GM19193 (cell line): Measurements from ENCODE around the gene PCDHGB5.
"Not testable (repeated sequence)": the region's sequence is repeated elsewhere in the genome, so short reads cannot be mapped to it uniquely, and the experiment has no call there.

Source experiments
- POLR2A ChIP-seq: IDR thresholded peaks from 4 replicates; pipeline ENCODE4 v1.6.1; 2011; ENCODE audit not compliant: insufficient read depth, insufficient read length; ENCODE audit errors: extremely low read depth

Gene PCDHGB5

DNA sequence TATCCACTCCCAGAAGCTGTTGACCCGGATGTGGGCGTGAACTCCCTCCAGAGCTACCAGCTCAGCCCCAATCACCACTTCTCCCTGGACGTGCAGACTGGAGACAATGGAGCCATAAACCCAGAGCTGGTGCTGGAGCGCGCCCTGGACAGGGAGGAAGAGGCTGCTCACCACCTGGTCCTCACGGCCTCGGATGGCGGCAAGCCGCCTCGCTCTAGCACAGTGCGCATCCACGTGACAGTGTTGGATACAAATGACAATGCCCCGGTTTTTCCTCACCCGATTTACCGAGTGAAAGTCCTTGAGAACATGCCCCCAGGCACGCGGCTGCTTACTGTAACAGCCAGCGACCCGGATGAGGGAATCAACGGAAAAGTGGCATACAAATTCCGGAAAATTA is 4.5 kb upstream of the PCDHGB5 start:
- TF ChIP-seq POLR2A, result no peak

- TF ChIP-seq POLR2A, result no peak
Observed at GRCh38 chr5:141398608-141399007, 861 bp downstream of the PCDHGB5 start.

DNA sequence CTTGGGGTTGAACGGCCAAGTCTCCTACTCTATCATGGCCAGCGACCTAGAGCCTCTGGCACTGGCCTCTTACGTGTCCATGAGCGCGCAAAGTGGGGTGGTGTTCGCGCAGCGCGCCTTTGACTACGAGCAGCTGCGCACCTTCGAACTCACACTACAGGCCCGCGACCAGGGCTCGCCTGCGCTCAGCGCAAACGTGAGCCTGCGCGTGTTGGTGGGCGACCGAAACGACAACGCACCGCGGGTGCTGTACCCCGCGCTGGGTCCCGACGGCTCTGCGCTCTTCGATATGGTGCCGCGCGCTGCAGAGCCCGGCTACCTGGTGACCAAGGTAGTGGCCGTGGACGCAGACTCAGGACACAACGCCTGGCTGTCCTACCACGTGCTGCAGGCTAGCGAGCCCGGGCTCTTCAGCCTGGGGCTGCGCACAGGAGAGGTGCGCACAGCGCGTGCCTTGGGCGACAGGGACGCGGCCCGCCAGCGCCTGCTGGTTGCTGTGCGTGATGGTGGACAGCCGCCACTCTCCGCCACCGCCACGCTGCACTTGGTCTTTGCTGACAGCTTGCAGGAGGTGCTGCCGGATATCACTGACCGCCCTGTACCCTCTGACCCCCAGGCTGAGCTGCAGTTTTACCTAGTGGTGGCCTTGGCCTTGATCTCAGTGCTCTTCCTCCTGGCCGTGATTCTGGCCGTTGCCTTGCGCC is 2.0 kb downstream of the PCDHGB5 start:
- TF ChIP-seq POLR2A, result no peak

DNA sequence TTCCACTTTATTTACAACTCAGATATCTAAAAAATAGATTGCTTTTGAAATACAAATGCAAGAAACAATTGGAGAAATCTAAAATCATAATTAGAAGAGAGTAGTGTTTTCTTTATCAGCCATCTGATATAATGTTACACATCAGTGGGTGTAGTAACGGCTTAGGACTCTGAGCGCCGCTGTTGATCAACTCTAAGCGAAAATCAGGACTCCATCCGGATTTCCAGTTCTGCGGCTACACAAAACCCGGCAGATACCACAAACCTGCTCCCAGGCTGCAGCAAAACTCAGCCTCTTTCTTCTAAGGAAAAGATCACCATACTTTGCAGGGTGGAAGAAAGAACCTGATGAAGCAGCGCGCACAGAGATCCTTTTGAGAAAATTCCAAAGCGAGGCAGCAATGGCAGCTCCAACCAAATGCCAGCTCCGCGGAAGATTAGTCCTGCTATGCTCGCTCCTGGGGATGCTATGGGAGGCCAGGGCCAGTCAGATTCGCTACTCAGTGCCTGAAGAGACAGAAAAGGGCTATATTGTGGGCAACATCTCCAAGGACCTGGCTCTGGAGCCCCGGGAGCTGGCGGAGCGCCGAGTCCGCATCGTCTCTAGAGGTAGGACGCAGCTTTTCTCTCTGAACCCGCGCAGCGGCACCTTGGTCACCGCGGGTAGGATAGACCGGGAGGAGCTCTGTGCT is 5.0 kb downstream of the PCDHGB5 start, which contains the start of gene PCDHGA9:
TSS of gene PCDHGA9 (plus strand) at position 226 of the 691 bp plus-strand sequence. CDS start at position 401, 175 bp downstream.
- no peak for TF ChIP-seq POLR2A

DNA sequence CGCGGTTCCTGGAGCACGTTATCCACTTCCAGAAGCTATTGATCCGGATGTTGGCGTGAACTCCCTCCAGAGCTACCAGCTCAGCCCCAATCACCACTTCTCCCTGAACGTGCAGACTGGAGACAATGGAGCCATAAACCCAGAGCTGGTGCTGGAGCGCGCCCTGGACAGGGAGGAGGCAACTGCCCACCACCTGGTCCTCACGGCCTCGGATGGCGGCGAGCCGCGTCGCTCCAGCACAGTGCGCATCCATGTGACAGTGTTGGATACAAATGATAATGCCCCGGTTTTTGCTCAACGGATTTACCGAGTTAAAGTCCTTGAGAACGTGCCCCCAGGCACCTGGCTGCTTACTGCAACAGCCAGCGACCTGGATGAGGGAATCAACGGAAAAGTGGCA is 5.6 kb downstream of the PCDHGB5 start:
- TF ChIP-seq POLR2A, result no peak

DNA sequence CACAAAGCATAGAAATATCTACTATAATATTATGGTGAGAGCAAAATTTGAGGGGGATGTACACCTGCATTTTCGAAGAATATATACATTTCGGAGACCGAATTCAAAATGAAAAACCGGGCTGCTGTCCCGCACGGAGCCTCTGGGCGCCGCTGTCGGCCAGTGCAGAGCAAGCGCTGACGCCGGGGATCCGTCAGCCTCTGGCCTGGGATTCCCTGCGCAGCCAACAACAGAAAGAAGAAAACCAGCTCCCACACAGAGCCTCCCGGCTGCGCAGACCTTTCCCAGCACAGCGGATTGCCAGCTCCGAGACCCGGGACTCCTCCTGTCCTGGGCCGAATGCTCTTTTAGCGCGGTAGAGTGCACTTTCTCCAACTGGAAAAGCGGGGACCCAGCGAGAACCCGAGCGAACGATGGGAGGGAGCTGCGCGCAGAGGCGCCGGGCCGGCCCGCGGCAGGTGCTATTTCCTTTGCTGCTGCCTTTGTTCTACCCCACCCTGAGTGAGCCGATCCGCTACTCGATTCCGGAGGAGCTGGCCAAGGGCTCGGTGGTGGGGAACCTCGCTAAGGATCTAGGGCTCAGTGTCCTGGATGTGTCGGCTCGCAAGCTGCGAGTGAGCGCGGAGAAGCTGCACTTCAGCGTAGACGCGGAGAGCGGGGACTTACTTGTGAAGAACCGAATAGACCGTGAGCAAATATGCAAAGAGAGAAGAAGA is 10.2 kb downstream of the PCDHGB5 start, which contains the start of gene PCDHGB6:
TSS of gene PCDHGB6 (plus strand) at position 232 of the 716 bp plus-strand sequence. CDS start at position 414, 182 bp downstream.
- TF ChIP-seq POLR2A, result not testable (repeated sequence)

- no peak for TF ChIP-seq POLR2A
Observed at GRCh38 chr5:141409598-141410306, 12.0 kb downstream of the PCDHGB5 start.

DNA sequence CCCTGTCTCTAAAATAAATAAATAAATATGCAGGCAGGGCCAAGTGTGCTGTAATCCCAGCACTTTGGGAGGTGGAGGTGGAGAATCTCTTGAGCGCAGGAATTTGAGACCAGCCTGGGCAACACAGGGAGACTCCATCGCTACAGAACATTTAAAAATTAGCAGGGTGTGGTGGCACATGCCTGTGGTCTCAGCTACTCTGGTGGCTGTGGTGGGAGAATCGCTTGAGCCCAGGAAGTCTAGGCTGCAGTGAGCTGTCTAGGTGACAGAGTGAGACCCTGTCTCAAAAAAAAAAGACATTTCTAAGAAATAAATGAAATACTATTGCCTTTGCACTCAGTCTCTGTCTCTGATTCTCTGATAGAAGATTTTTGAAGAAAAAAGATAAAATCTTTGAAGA is 13.8 kb downstream of the PCDHGB5 start:
- no peak for TF ChIP-seq POLR2A

DNA sequence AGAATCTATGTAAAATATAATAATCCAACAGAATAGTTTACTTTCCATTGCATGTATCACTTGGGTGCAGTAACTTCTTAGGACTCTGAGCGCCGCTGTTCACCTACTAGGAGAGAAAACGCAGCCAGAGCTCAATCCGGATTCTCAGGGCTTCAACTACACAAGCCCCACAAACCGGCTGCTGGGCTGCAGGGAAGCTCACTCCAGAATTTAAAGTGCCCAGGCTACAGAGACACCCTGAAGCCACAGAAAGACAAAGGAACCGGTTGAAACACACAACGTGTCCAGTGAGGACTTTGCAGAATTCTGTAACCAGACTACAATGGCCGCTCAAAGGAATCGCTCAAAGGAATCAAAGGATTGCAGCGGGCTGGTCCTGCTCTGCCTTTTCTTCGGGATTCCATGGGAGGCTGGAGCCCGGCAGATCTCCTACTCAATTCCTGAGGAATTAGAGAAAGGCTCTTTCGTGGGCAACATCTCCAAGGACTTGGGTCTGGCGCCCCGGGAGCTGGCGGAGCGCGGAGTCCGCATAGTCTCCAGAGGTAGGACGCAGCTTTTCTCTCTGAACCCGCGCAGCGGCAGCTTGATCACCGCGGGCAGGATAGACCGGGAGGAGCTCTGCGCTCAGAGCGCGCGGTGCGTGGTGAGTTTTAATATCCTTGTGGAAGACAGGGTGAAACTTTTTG is 15.2 kb downstream of the PCDHGB5 start, which contains the start of gene PCDHGA10:
TSS of gene PCDHGA10 (plus strand) at position 134 of the 686 bp plus-strand sequence. CDS start at position 323, 189 bp downstream.
- no peak for TF ChIP-seq POLR2A

DNA sequence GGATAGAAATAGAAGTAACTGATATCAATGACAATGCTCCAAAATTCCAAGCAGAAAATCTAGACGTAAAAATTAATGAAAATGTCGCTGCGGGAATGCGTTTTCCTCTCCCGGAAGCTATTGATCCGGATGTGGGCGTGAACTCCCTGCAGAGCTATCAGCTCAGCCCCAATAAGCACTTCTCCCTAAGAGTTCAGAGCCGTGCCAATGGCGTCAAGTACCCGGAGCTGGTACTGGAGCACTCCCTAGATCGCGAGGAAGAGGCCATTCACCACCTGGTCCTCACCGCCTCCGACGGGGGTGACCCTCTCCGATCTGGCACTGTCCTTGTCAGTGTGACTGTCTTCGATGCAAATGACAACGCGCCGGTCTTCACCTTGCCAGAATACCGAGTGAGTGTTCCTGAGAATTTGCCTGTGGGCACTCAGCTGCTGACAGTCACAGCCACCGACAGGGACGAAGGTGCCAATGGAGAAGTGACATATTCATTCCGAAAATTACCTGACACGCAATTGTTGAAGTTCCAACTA is 15.9 kb downstream of the PCDHGB5 start:
- no peak for TF ChIP-seq POLR2A

- not testable (repeated sequence) for TF ChIP-seq POLR2A
Observed at GRCh38 chr5:141417494-141418172, 19.9 kb downstream of the PCDHGB5 start, which contains the start of gene PCDHGB7. TSS of gene PCDHGB7 (plus strand) at chr5:141417677. CDS start at chr5:141417860, 183 bp downstream.

- no peak for TF ChIP-seq POLR2A
Observed at GRCh38 chr5:141419074-141419880, 21.5 kb downstream of the PCDHGB5 start.
